ENCODE results near the gene RHCE.
"Not testable (repeated sequence)": the region's sequence is repeated elsewhere in the genome, so short reads cannot be mapped to it uniquely, and the experiment has no call there.

The RHCE gene

DNA sequence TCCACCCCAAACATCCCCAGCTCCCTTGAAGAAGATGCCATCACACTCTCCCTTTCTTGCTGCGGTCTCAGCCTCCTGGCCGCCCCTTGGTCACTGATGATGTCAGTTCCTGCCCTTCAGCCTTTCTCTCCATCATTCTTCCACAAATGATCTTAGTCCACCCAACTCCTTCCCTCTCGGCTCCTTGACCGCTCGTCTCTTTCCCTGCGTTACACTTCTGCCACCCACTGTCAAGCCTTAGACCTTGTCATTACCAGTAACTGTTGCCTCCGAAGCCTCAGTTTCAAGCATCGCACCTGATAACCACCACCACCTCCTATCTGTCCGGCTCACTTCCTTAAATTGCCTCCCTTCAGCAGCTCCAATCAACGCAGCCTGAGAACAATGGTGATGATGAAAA, 23.1 kb downstream of the RHCE start:
- not testable (repeated sequence) for DNase-seq

DNA sequence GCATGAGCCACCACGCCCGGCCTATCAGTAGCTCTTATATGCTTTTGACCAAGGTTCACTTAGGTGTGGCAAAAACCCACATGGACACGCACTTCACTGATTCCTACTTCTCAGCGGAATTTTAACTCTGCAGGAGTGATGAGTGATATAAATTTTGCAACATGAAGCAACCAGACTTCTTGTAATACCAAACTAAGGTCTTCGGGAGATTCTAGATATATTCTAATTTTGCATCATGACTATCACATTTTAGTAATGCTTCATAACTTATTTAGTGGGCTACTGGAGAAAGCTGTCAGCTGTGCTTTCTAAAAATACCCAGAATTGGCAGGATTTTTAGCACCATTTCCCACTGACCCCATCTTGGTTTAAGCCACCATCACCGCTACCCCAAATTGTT, 27.8 kb downstream of the RHCE start:
- no peak for DNase-seq

DNA sequence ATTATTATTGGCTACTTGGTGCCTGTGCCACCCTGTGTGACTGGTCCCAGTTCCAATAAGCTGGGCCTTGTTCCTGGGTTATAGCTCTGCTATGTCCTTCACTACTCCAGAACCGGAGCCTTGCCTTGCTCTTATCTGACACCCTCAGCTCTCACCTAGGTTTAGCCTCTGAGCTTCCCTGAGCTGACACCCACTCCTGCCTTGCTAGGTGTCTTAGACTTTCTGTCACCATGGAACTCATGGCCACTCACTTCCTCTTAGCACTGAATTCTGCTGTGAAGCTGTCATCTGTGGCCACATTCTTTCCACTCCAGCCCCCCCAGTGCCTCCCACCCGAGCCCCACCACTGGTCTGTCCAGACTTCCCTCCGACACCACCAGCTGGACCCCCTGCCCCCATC, 30.9 kb downstream of the RHCE start:
- DNase-seq: not testable (repeated sequence)

DNA sequence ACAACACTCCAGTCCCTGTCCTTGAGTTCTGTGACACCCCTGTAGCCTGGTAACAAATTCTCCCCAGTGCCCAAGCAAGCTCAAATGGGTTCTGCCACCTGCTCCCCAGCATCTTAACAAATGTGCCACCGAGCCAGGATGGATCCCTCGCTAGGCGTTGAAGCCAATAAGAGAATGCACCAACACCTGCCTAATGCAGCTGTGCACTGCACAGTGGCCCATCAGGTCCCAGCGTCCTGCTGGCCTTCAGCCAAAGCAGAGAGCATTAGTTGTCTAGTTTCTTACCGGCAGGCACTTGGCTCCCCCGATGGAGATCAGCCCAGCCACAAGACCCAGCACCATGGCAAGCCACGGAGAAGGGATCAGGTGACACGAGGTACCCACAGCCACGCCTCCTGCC, 31.9 kb downstream of the RHCE start:
- peak; percentile 31 for DNase-seq

- DNase-seq: not testable (repeated sequence)
Observed at GRCh38 chr1:25387096-25387495, 33.5 kb downstream of the RHCE start.

GRCh38 chr1:25383875-25384274, 36.8 kb downstream of the RHCE start:
- not testable (repeated sequence) for DNase-seq

DNA sequence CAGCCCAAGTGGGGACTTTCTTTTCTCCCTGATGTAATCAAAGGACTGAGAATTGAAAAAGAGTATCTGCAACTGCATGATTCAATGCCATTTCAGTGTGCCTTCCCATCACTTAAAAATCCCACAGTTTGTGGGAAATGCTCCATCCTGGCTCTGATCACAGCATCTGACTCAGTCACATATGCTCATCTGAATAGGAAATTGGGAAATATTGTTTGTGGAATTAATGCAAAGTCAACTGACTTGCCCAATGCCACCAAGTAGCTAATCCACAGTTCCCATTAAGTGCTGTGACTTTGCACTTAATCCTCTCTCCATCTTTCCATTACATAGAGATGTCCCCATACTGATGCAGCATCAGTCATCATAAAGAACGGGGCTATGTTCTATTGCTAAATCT, 37.5 kb downstream of the RHCE start:
- DNase-seq: not testable (repeated sequence)

GRCh38 chr1:25382543-25382942, 38.1 kb downstream of the RHCE start:
- DNase-seq: not testable (repeated sequence)

DNA sequence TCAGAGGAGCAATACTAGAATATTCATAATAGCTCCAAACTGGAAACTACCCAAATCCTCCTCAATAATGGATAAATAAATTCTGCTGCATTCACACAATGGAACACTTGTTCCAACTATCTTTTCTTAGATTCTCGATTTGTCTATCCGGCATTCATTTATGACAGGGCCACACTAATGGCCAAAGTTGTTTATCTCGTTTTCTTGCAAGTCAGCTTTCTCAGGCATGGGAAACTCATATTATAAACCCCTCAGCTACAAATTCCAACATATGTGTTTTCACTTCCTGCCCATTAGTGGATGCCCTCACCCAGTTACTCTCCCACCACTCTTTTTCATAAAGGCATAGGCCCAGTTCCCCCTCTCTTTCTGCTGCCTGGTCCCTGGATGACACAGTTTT, 42.3 kb downstream of the RHCE start:
- DNase-seq: not testable (repeated sequence)

DNA sequence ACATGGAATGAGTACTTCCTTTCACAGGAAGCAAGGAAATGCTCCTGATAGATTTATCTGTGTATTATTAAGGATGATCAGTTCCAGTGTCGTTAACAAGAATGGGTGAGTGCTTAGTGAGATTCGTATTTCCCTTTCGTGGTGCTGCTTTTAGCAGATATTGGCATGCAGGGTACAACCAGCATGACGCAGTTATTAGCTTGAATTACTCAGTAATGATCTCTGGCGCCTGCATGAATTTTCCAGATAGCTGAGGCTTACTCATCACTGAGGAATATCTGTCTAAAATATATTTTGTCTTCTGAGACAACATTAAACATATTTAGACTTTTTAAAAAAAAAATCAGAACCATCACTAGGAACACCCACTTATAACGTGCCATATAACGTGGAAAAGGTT, 48.9 kb downstream of the RHCE start:
- not testable (repeated sequence) for DNase-seq

DNA sequence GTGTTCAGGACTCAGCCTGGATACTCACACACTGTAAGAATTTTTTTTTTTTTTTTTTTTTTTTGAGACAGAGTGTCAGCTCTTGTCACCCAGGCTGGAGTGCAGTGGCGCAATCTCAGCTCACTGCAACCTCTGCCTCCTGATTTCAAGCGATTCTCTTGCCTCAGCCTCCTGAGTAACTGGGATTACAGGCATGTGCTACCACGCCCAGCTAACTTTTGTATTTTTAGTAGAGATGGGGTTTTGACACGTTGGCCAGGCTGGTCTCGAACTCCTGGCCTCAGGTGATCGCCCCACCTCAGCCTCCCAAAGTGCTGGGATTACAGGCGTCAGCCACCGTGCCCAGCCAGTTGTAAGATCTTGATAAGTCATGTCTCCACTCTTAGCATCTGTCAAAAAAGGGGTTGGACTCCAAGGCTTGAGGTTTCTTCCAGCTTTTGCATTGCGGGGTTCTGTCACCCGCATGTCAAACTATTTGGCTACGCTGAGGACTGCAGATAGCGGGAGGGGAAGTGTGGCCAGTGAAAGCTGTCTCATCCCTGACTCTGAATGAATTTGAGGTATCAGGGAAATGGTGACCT, 50.8 kb downstream of the RHCE start:
- not testable (repeated sequence) for DNase-seq

GRCh38 chr1:25369241-25369640, 51.4 kb downstream of the RHCE start:
- DNase-seq: no peak

- not testable (repeated sequence) for DNase-seq
Observed at GRCh38 chr1:25362634-25363559, 57.7 kb downstream of the RHCE start.

DNA sequence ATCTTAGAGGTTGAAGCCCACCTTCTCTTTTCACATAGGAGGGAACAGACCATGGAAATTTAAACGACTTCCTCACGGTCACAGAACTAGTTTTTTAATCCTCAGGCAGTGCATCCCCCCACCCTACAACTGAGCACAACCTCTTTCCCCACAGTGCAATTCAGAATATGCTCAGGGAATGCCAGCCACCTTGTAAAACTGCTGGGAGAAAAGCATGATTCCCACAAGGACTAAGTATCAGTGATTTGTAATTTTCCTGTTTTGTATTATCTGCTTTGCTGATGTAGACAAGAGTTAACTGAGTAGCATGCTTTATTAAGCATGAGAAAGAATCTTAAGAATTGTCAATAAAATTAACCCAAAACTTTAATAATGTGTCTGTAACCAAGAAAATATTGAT, 58.7 kb downstream of the RHCE start:
- no peak for DNase-seq

DNA sequence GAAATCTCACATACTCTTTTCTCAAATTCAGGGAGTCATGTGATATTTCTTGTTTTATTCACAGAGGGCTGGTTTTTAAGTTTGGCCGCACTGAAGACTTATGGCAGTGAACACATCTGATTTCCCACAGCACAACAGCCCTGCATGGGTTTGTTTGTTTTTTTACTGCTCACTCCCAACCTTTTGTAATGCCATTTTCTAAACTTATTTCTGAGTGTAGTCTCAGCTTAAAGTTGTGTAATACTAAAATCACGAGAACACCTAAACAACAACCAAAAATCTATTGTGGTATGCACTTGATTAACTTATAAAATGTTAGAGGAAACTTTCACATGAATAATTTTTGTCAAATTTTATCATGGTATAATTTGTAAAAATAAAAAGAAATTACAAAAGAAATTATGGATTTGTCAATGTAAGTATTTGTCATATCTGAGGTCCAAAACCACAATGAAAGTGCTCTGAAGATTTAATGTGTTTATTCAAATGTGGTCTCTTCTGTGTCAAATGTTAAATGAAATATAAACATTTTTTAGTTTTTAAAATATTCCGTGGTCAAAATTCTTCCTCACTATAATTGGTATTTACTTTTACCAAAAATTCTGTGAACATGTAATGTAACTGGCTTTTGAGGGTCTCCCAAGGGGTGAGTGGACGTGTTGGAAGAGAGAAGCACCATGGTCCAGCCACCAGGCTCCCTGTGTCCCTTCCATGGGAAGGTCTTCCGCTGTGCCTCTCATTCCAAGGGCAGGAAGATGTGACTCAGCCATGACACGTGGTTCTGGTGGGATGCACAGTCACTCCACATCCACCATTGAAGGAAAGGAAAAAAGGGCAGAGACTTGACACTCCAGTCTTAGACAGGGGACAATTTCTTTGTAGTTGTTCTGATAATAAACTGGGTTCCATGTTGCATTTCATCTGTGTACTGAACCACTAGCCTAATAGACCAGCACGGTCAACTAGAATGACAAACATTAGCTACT, 59.7 kb downstream of the RHCE start:
- no peak for DNase-seq

DNA sequence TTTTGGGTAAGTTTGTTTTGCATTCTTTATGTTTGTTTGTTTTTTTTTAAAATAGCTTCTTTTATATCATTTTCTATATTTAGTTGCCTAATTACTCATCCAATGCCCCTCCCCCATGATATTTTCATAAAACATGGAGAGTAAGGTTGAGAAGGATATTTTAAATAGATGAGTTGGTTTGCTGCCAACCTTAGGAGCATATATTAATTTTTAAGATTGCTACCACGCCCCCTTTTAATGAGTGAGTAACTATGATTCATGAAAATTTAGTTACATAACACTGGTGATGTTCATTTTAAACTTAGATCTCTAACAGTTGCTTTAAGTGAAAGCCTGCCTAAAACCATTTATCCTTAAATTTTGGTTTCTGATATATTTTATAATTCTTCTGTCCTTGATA, 63.8 kb downstream of the RHCE start:
- no peak for DNase-seq

GRCh38 chr1:25356441-25356840, 64.2 kb downstream of the RHCE start:
- no peak for DNase-seq

DNA sequence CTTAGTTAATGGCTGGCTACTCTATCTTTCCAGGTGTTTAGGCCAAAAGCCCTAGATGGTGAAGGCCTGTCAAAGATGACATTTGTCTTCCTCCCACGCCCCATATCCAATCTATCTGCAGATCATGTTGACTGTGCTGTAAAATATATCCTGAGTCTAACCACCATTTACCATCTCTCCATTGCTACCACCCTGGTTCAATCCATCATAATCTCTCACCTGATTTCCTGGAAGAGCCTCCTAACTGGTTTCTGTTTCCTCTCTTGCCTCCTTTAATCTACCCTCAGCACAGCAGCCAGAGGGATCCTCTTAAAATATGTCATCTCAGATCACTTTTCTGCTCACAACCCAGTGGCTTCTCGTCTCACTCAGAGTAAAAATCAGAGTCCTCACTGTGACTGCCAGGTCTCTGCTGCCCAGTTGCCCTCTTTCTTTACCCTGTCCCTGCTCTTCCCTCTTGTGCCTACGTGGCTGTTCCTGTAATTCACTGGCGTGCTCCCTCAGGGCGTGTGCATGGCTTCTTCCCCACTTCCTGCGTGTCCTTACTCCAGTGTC, 64.7 kb downstream of the RHCE start:
- DNase-seq: no peak

DNA sequence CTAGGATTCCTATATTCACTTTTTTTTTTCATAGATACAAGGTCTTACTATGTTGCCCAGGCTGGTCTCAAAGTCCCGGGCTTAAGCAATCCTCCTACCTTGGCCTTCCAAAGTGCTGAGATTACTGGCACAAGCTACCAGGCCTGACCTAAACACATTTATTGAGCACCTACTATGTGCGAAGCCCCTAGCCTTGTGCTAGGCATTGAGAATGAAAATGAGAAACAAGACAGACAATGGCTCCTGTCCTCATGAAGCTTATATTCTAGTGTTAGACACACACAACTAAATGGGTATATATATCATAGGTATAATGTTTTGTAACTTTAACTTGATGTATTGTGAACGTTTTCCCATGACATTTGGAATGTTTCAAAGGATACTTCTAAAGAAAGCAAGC, 71.0 kb downstream of the RHCE start:
- no peak for DNase-seq

DNA sequence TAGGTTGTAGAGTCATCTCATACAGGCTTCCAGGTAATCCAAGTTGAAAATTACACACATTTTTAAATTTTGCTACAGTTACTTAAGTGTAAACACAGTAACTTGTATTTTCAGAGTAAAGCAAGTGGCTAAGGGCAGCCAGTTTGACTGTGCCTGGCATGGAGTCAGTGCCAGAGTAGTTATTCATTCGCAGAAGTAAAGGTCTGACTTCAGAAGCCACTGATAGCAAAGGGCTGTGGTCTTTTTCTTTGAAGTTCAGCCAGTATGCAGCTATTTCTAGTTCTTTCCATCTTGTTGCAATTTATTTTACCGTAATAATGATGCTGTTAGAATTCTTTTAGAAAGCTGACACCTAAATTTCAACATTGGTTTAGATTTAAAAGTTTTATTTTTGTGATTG, 73.1 kb downstream of the RHCE start:
- DNase-seq: no peak

DNA sequence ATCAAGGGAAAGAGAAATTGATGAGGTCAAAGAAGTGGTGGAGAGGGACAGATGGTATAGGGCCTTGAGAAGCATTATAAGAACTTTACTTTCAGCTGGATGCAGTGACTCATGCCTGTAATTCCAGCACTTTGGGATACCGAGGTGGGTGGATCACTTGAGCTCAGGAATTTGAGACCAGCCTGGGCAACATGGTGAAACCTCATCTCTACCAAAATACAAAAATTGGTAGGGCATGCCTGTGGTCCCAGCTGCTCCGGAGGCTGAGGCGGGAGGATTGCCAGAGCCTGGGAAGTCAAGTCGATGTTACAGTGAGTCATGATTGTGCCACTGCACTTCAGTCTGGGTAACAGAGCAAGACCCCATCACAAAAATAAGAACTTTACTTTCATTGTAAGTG, 76.8 kb downstream of the RHCE start:
- DNase-seq: no peak

DNA sequence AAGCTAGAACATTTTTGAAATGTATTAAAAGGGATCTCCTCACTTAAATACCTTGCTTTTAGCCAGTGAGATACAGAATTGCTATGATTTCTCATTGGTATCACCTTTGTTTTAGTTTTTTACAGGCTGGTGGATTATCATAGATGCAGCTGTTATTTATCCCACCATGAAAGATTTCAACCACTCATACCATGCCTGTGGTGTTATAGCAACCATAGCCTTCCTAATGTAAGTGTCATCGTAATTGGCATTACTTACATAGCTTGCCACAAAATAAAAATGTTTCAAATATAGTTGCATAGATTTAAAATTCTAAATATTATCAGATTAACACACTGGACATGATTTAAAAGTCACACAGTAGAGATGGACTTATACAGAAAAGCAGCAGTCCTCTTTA, 77.8 kb downstream of the RHCE start:
- DNase-seq: no peak

DNA sequence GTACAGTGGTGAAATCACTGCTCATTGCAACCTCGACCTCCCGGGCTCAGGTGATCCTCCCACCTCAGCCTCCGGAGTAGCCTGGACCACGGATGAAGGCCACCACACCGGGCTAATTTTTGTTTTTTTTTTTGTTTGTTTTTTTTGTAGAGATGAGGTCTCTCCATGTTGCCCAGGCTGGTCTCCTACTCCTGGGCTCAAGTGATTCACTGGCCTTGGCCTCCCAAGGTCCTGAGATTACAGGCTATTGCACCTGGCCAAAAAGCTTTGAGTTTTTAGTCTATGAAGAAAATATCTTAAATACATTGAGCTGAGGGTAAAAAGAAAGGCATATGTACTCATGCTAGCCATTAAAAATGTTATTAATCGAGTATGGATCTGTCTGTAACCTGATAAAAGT, 78.9 kb downstream of the RHCE start:
- no peak for DNase-seq
